ENCODE results near the gene COL13A1. TPM values are rescaled to one million over a fixed set of nuclear protein-coding genes. Genes with fewer than 3 reads are reported as not detected.

COL13A1 gene
- total RNA-seq, 1 donor from 2014 or later, result not detected

DNA sequence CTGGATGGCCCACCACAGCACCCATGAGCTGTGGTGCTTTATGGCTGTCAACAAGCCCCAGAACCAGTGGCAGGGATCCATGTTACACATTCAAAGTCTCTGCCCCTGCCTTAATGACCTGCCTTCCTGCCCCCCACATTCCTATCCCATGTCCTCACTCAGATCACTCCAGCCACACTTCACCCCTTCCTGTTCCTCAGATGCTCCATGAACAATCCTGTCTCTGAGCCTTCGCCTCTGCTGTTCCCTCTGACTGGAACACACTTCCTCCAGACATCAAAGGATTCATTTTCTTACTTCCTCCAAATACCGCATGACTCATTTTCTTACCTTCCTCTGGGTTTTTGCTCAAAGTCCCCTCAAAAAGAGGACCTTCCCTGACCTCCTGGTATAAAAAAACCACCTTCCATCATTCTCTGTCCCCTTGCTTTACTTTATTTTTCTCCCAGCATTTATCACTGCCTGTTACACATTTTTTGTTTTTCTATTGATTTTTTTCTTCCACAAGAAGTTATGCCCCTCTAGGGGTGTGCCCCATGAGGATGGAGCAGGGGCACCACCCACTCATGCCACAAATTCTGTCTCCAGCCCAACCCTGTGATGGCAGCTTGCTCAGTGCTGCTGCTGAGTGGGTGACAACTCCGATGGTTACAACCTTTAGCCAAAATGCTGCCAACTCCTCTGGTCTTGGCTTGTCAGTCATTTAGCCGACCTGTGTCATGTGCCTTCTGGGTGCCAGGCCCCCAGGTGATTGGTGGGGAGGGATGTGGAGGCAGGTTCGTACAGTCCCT is 18.2 kb downstream of the COL13A1 start:
- Histone ChIP-seq H3K4me3 (no peak overlapping the region), H3K36me3 (no peaks in the 10 kb centered on the region), H3K27ac (no peak overlapping the region), H3K27me3 (no peaks in the 10 kb centered on the region), H3K4me1 (no peaks in the 10 kb centered on the region), H3K9me3 (no peaks in the 10 kb centered on the region)
- no peak for DNase-seq (ENCODE audit: extremely low spot score in 2 of 2)
- TF ChIP-seq, protein P1, sequence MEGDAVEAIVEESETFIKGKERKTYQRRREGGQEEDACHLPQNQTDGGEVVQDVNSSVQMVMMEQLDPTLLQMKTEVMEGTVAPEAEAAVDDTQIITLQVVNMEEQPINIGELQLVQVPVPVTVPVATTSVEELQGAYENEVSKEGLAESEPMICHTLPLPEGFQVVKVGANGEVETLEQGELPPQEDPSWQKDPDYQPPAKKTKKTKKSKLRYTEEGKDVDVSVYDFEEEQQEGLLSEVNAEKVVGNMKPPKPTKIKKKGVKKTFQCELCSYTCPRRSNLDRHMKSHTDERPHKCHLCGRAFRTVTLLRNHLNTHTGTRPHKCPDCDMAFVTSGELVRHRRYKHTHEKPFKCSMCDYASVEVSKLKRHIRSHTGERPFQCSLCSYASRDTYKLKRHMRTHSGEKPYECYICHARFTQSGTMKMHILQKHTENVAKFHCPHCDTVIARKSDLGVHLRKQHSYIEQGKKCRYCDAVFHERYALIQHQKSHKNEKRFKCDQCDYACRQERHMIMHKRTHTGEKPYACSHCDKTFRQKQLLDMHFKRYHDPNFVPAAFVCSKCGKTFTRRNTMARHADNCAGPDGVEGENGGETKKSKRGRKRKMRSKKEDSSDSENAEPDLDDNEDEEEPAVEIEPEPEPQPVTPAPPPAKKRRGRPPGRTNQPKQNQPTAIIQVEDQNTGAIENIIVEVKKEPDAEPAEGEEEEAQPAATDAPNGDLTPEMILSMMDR (IDR thresholded peaks at IDR 0.05), result no peak
- TF ChIP-seq POLR2A (IDR thresholded peaks at IDR 0.05), result no peak
- intact Hi-C loops (cut with DNase I), result no loop called here

DNA sequence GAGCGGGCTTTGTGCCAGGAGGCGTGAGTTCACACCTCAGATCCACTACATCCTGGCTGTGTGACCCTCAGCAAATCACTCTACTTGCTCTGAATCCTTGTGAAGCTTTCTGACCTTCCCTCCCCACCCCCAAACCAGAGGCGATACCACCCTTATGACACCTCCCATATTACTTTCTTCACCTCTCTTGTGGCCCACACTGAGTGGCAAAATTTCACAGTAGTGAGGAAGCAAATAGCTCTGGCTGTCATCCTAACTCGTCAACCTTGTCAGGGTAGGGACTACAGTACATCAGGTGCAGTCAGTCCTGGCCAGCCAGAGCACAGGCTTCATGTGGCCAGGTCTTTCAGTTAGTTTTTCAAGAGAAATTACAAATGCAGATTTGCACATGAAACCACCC is 19.1 kb downstream of the COL13A1 start:
- TF ChIP-seq POLR2A (IDR thresholded peaks at IDR 0.05) (no peak), POLR2AphosphoS5 (IDR thresholded peaks at IDR 0.05; ENCODE audit: insufficient read depth in 1 of 2, low read depth in 1 of 2) (no peak)
- TF ChIP-seq, protein P1 (IDR thresholded peaks at IDR 0.05), result no peak
- no peaks in the 10 kb centered on the region for H3K9me3 ChIP-seq
- intact Hi-C loops (cut with DNase I), result no loop called here
- no peaks in the 10 kb centered on the region for H3K36me3 ChIP-seq
- no peak overlapping the region for H3K4me3 ChIP-seq
- no peak overlapping the region for H3K27ac ChIP-seq
- DNase-seq (ENCODE audit: extremely low spot score in 2 of 2), result no peak
- no peaks in the 10 kb centered on the region for H3K4me1 ChIP-seq
- H3K27me3 ChIP-seq, result no peaks in the 10 kb centered on the region

DNA sequence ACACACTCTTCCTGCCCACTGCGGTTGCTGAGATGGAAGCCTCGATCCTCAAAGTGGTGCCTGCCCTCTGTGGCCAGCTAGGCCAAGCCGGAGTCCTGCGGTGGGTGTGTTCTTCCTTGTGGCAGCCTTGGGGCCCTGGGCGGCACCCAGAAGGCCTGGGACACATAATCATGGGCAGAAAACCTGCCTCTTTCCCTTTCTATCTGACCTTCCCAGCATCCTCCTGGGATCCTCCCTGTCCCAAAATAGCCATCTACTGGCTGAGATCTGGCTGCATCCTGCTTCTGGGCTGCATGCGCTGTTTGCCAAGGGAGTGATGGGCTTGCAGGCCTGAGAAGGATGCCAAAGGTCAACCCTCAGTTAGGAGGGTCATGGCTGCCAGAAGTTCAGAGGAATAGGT is 23.9 kb downstream of the COL13A1 start:
- TF ChIP-seq POLR2AphosphoS5 (IDR thresholded peaks at IDR 0.05; ENCODE audit: insufficient read depth in 1 of 2, low read depth in 1 of 2), result no peak
- TF ChIP-seq, protein P1 (IDR thresholded peaks at IDR 0.05), result no peak
- TF ChIP-seq POLR2A (IDR thresholded peaks at IDR 0.05), result no peak
- H3K27me3 ChIP-seq, result no peaks in the 10 kb centered on the region
- no peaks in the 10 kb centered on the region for H3K4me1 ChIP-seq
- no peaks in the 10 kb centered on the region for H3K9me3 ChIP-seq
- H3K4me3 ChIP-seq, result no peak overlapping the region
- H3K27ac ChIP-seq, result no peak overlapping the region
- H3K36me3 ChIP-seq, result no peaks in the 10 kb centered on the region
- no peak for DNase-seq (ENCODE audit: extremely low spot score in 2 of 2)
- intact Hi-C loops (cut with DNase I), result no loop called here

DNA sequence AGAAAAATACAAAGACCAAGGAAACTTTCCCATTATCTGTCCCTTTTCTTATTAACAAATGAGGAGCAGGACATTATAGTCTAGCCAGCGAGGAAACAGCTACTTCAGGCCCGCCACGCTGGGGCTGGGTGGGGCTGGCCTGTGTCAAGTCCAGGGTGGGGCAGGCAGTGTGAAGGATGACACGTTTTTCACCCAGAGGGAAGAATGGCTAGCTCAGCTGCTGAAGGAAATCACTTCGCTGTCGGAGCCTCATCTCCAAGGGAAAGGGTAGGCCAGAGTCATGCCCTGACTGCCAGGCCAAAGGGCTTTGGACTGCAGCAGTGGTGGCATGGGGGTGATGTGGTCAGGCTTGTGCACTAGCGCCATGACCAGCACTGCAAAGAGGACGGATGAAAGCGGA is 24.4 kb downstream of the COL13A1 start:
- TF ChIP-seq, protein P1 (IDR thresholded peaks at IDR 0.05), result no peak
- TF ChIP-seq POLR2A (IDR thresholded peaks at IDR 0.05), result no peak
- no peak for TF ChIP-seq POLR2AphosphoS5 (IDR thresholded peaks at IDR 0.05; ENCODE audit: insufficient read depth in 1 of 2, low read depth in 1 of 2)
- no peaks in the 10 kb centered on the region for H3K27me3 ChIP-seq
- no peaks in the 10 kb centered on the region for H3K4me1 ChIP-seq
- H3K27ac ChIP-seq, result no peak overlapping the region
- DNase-seq (ENCODE audit: extremely low spot score in 2 of 2), result no peak
- no peak overlapping the region for H3K4me3 ChIP-seq
- no peaks in the 10 kb centered on the region for H3K9me3 ChIP-seq
- no peaks in the 10 kb centered on the region for H3K36me3 ChIP-seq
- intact Hi-C loops (cut with DNase I), result no loop called here

DNA sequence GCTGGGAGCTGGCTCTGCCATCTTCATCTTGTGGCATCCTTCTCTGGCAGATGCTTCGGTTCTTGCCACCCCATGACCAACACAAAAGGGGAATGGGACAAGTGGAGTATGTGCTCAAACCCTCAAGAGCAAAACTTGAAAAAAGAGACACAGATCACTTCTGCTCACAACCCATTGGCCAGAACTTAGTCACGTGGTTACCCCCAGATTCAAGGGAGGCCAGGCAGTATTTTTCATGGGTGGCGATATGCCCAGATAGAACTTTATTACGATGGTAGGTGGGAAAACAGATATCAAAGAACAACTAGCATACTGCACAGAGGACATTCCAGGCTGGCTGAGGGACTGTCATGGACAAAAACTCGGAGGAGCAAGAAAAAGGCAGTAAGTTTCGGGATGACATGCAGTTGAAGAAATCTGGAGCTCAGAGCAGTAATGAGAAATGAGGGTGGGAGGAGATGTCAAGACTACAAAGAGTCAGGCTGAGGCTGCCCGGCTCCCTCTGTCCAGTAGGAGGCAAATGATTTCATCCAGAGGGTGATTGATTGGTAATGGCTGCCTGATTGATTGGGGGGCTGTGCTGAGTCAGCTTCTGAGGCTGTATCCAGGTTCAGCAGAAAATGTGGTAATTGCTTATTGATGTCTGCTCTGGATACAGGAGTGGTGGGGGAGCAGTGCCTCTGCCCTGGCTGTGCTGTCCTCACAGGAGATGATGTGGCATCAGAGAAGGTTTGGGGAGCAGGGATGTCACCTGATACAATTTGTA is 25.3 kb downstream of the COL13A1 start:
- Histone ChIP-seq H3K4me3 (no peak overlapping the region), H3K27ac (no peak overlapping the region), H3K9me3 (no peaks in the 10 kb centered on the region), H3K36me3 (no peaks in the 10 kb centered on the region), H3K27me3 (no peaks in the 10 kb centered on the region), H3K4me1 (no peaks in the 10 kb centered on the region)
- TF ChIP-seq POLR2AphosphoS5 (IDR thresholded peaks at IDR 0.05; ENCODE audit: insufficient read depth in 1 of 2, low read depth in 1 of 2), result no peak
- no peak for TF ChIP-seq POLR2A (IDR thresholded peaks at IDR 0.05)
- TF ChIP-seq, protein P1 (IDR thresholded peaks at IDR 0.05), result no peak
- DNase-seq (ENCODE audit: extremely low spot score in 2 of 2), result no peak
- intact Hi-C loops (cut with DNase I), result no loop called here

Data from vagina (tissue), 2 donors.